HFF-Myc (cell line): ENCODE data around the gene SLC28A3.
A peak's percentile ranks its signal among the peaks of the same experiment; 100 is the strongest.

ENCODE experiments used
- DNase-seq: peaks from one replicate; pipeline ENCODE4 v3.0.0-alpha.2; 2011; ENCODE audit warnings: low read depth; ENCODE audit errors: extremely low read depth
- H3K4me3 ChIP-seq: replicated peaks from 2 replicates; pipeline ENCODE4 v1.5.1; 2011; ENCODE audit warnings: low read depth, mild to moderate bottlenecking, control low read depth, low read length
- CTCF ChIP-seq: IDR thresholded peaks from 2 replicates; pipeline ENCODE4 v1.5.1; 2012; ENCODE audit warnings: mild to moderate bottlenecking, low read depth, low read length, control low read depth; ENCODE audit errors: missing control alignments

SLC28A3 gene

GRCh38 chr9:84382720-84383119, 42.2 kb upstream of the SLC28A3 start:
- TF ChIP-seq CTCF: no peak
- no peak for DNase-seq
- H3K4me3 ChIP-seq: no peak overlapping the region

- H3K4me3 ChIP-seq: no peak overlapping the region
- TF ChIP-seq CTCF: no peak
- no peak for DNase-seq
Observed at GRCh38 chr9:84381508-84381907, 41.0 kb upstream of the SLC28A3 start.

GRCh38 chr9:84379740-84380139, 39.2 kb upstream of the SLC28A3 start:
- no peak for TF ChIP-seq CTCF
- DNase-seq: no peak
- H3K4me3 ChIP-seq: no peak overlapping the region

- no peak overlapping the region for H3K4me3 ChIP-seq
- no peak for DNase-seq
- no peak for TF ChIP-seq CTCF
Observed at GRCh38 chr9:84375954-84376353, 35.4 kb upstream of the SLC28A3 start.

GRCh38 chr9:84374516-84374915, 34.0 kb upstream of the SLC28A3 start:
- DNase-seq: no peak
- no peak for TF ChIP-seq CTCF
- no peak overlapping the region for H3K4me3 ChIP-seq

GRCh38 chr9:84374013-84374412, 33.5 kb upstream of the SLC28A3 start:
- DNase-seq: no peak
- TF ChIP-seq CTCF: no peak
- H3K4me3 ChIP-seq: no peak overlapping the region

- TF ChIP-seq CTCF: no peak
- DNase-seq: peak; percentile 16
- no peak overlapping the region for H3K4me3 ChIP-seq
Observed at GRCh38 chr9:84371737-84372136, 31.2 kb upstream of the SLC28A3 start.
